HG02970 (cell line): ENCODE measurements around the gene MED7.
"Not testable (repeated sequence)": the region's sequence is repeated elsewhere in the genome, so short reads cannot be mapped to it uniquely, and the experiment has no call there.

Experiments
- ATAC-seq: cut with Tn5 transposase; IDR thresholded peaks from one replicate; pipeline ENCODE4 v1.9.1; 2021; ENCODE audit warnings: mild to moderate bottlenecking, moderate library complexity, moderate number of reproducible peaks; ENCODE audit not compliant: unreplicated experiment, low FRiP score

Gene MED7

GRCh38 chr5:157142317-157143126 lies at the start of gene MED7:
Gene MED7, minus strand, starts transcription at chr5:157142865. Its CDS starts 3,434 bp downstream, at chr5:157139431.
- peak; percentile 100 for ATAC-seq

- no peak for ATAC-seq
Measured at GRCh38 chr5:157189223-157189622, 46.6 kb upstream of the MED7 start.

GRCh38 chr5:157188270-157188669 lies 45.6 kb upstream of the MED7 start:
- no peak for ATAC-seq

- no peak for ATAC-seq
Measured at GRCh38 chr5:157187046-157187754, 44.5 kb upstream of the MED7 start.

GRCh38 chr5:157186309-157187045 lies 43.8 kb upstream of the MED7 start:
- ATAC-seq, result no peak

GRCh38 chr5:157185122-157185521 lies 42.5 kb upstream of the MED7 start:
- not testable (repeated sequence) for ATAC-seq

- ATAC-seq, result no peak
Measured at GRCh38 chr5:157184117-157184670, 41.5 kb upstream of the MED7 start.

- ATAC-seq, result no peak
Measured at GRCh38 chr5:157182143-157182757, 39.6 kb upstream of the MED7 start.

- no peak for ATAC-seq
Measured at GRCh38 chr5:157180374-157181264, 38.0 kb upstream of the MED7 start, which contains the start of gene ITK. Gene ITK, plus strand, starts transcription at chr5:157180840. Its CDS starts 138 bp downstream, at chr5:157180978.

GRCh38 chr5:157178966-157179365 lies 36.3 kb upstream of the MED7 start:
- ATAC-seq, result no peak

- no peak for ATAC-seq
Measured at GRCh38 chr5:157177953-157178352, 35.3 kb upstream of the MED7 start.

- ATAC-seq, result no peak
Measured at GRCh38 chr5:157175071-157175612, 32.5 kb upstream of the MED7 start.

GRCh38 chr5:157172403-157172802 lies 29.7 kb upstream of the MED7 start:
- peak; percentile 97 for ATAC-seq

GRCh38 chr5:157168286-157168685 lies 25.6 kb upstream of the MED7 start:
- ATAC-seq, result no peak

GRCh38 chr5:157167214-157167621 lies 24.6 kb upstream of the MED7 start:
- no peak for ATAC-seq

- no peak for ATAC-seq
Measured at GRCh38 chr5:157166214-157167213, 23.8 kb upstream of the MED7 start, which contains the start of gene GARIN3. Gene GARIN3, minus strand, starts transcription at chr5:157166264. Its CDS starts 96 bp downstream, at chr5:157166168.

GRCh38 chr5:157165668-157166067 lies 23.0 kb upstream of the MED7 start:
- no peak for ATAC-seq

- ATAC-seq, result no peak
Measured at GRCh38 chr5:157165261-157165660, 22.6 kb upstream of the MED7 start.
